ENCODE data around the gene TTYH3.

GRCh38 chr7:2644562-2645273, 12.9 kb downstream of the TTYH3 start:
- TF ChIP-seq, protein P1, sequence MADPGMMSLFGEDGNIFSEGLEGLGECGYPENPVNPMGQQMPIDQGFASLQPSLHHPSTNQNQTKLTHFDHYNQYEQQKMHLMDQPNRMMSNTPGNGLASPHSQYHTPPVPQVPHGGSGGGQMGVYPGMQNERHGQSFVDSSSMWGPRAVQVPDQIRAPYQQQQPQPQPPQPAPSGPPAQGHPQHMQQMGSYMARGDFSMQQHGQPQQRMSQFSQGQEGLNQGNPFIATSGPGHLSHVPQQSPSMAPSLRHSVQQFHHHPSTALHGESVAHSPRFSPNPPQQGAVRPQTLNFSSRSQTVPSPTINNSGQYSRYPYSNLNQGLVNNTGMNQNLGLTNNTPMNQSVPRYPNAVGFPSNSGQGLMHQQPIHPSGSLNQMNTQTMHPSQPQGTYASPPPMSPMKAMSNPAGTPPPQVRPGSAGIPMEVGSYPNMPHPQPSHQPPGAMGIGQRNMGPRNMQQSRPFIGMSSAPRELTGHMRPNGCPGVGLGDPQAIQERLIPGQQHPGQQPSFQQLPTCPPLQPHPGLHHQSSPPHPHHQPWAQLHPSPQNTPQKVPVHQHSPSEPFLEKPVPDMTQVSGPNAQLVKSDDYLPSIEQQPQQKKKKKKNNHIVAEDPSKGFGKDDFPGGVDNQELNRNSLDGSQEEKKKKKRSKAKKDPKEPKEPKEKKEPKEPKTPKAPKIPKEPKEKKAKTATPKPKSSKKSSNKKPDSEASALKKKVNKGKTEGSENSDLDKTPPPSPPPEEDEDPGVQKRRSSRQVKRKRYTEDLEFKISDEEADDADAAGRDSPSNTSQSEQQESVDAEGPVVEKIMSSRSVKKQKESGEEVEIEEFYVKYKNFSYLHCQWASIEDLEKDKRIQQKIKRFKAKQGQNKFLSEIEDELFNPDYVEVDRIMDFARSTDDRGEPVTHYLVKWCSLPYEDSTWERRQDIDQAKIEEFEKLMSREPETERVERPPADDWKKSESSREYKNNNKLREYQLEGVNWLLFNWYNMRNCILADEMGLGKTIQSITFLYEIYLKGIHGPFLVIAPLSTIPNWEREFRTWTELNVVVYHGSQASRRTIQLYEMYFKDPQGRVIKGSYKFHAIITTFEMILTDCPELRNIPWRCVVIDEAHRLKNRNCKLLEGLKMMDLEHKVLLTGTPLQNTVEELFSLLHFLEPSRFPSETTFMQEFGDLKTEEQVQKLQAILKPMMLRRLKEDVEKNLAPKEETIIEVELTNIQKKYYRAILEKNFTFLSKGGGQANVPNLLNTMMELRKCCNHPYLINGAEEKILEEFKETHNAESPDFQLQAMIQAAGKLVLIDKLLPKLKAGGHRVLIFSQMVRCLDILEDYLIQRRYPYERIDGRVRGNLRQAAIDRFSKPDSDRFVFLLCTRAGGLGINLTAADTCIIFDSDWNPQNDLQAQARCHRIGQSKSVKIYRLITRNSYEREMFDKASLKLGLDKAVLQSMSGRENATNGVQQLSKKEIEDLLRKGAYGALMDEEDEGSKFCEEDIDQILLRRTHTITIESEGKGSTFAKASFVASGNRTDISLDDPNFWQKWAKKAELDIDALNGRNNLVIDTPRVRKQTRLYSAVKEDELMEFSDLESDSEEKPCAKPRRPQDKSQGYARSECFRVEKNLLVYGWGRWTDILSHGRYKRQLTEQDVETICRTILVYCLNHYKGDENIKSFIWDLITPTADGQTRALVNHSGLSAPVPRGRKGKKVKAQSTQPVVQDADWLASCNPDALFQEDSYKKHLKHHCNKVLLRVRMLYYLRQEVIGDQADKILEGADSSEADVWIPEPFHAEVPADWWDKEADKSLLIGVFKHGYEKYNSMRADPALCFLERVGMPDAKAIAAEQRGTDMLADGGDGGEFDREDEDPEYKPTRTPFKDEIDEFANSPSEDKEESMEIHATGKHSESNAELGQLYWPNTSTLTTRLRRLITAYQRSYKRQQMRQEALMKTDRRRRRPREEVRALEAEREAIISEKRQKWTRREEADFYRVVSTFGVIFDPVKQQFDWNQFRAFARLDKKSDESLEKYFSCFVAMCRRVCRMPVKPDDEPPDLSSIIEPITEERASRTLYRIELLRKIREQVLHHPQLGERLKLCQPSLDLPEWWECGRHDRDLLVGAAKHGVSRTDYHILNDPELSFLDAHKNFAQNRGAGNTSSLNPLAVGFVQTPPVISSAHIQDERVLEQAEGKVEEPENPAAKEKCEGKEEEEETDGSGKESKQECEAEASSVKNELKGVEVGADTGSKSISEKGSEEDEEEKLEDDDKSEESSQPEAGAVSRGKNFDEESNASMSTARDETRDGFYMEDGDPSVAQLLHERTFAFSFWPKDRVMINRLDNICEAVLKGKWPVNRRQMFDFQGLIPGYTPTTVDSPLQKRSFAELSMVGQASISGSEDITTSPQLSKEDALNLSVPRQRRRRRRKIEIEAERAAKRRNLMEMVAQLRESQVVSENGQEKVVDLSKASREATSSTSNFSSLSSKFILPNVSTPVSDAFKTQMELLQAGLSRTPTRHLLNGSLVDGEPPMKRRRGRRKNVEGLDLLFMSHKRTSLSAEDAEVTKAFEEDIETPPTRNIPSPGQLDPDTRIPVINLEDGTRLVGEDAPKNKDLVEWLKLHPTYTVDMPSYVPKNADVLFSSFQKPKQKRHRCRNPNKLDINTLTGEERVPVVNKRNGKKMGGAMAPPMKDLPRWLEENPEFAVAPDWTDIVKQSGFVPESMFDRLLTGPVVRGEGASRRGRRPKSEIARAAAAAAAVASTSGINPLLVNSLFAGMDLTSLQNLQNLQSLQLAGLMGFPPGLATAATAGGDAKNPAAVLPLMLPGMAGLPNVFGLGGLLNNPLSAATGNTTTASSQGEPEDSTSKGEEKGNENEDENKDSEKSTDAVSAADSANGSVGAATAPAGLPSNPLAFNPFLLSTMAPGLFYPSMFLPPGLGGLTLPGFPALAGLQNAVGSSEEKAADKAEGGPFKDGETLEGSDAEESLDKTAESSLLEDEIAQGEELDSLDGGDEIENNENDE (IDR thresholded peaks at IDR 0.05; ENCODE audit: insufficient replicate concordance, low read length), result no peak
- TF ChIP-seq POLR2A (IDR thresholded peaks at IDR 0.05; ENCODE audit: control extremely low read depth in 1 of 2, low read depth in 2 of 2, low read length in 2 of 2) (no peak; a peak in 1 of 3 replicates), CREB1 (IDR thresholded peaks at IDR 0.05) (no peak), TAF1 (IDR thresholded peaks at IDR 0.05; ENCODE audit: low read depth, low read length) (no peak), FOSL1 (IDR thresholded peaks at IDR 0.05; ENCODE audit: insufficient read depth, low read depth, low read length) (no peak), CHD1 (IDR thresholded peaks at IDR 0.05; ENCODE audit: low read depth, low read length) (no peak), CEBPB (IDR thresholded peaks at IDR 0.05; ENCODE audit: low read depth, low read length) (no peak), YY1 (IDR thresholded peaks at IDR 0.05; ENCODE audit: low read depth, low read length) (no peak), MAFK (IDR thresholded peaks at IDR 0.05; ENCODE audit: low read depth, low read length) (no peak), TEAD4 (IDR thresholded peaks at IDR 0.05; ENCODE audit: low read depth, low read length) (no peak)
- TF ChIP-seq, protein P2, sequence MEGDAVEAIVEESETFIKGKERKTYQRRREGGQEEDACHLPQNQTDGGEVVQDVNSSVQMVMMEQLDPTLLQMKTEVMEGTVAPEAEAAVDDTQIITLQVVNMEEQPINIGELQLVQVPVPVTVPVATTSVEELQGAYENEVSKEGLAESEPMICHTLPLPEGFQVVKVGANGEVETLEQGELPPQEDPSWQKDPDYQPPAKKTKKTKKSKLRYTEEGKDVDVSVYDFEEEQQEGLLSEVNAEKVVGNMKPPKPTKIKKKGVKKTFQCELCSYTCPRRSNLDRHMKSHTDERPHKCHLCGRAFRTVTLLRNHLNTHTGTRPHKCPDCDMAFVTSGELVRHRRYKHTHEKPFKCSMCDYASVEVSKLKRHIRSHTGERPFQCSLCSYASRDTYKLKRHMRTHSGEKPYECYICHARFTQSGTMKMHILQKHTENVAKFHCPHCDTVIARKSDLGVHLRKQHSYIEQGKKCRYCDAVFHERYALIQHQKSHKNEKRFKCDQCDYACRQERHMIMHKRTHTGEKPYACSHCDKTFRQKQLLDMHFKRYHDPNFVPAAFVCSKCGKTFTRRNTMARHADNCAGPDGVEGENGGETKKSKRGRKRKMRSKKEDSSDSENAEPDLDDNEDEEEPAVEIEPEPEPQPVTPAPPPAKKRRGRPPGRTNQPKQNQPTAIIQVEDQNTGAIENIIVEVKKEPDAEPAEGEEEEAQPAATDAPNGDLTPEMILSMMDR (IDR thresholded peaks at IDR 0.05; ENCODE audit: control extremely low read depth in 1 of 3, insufficient read depth in 1 of 3, low read depth in 1 of 3, low read length in 3 of 3), result no peak

Measured in H1 (cell line).